B cell (primary cell): ENCODE data around the gene ITFG1.

Source experiments
- EZH2 ChIP-seq: IDR thresholded peaks from 2 replicates; pipeline ENCODE4 v1.6.1; 2012; ENCODE audit warnings: borderline replicate concordance, low read depth, mild to moderate bottlenecking, moderate library complexity, low read length; ENCODE audit not compliant: insufficient read depth, poor library complexity, severe bottlenecking
- TF ChIP-seq, protein P1 (sequence below): fragments of 200-600 bp; IDR thresholded peaks from one replicate; pipeline ENCODE4 v1.8.0; 2022; ENCODE audit warnings: antibody characterized with exemption, mild to moderate bottlenecking

DNA sequence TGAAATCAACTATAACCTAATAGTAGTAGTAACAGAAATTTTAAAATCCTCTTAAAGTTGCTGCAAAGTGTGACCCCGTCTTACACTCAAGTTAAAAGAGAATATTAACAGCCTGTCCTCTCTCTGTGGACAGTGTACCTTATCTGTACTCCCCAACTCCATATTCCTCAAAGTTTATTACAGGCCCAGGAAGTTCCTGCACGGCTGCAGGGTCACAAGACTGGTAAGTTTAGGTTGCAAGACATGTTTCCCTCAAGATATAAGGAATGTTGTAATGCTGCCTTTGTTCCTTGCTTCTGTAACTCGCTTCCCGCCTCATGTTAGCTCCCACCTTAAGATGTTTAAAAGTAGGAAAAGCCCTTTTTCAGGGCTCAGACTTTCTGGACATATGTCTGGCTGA lies 72.2 kb downstream of the ITFG1 start:
- TF ChIP-seq, protein P1, sequence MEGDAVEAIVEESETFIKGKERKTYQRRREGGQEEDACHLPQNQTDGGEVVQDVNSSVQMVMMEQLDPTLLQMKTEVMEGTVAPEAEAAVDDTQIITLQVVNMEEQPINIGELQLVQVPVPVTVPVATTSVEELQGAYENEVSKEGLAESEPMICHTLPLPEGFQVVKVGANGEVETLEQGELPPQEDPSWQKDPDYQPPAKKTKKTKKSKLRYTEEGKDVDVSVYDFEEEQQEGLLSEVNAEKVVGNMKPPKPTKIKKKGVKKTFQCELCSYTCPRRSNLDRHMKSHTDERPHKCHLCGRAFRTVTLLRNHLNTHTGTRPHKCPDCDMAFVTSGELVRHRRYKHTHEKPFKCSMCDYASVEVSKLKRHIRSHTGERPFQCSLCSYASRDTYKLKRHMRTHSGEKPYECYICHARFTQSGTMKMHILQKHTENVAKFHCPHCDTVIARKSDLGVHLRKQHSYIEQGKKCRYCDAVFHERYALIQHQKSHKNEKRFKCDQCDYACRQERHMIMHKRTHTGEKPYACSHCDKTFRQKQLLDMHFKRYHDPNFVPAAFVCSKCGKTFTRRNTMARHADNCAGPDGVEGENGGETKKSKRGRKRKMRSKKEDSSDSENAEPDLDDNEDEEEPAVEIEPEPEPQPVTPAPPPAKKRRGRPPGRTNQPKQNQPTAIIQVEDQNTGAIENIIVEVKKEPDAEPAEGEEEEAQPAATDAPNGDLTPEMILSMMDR: no peak
- TF ChIP-seq EZH2: no peak
